ENCODE results near the gene RNU5D-1.

Gene RNU5D-1

GRCh38 chr1:44698138-44698537 is 32.8 kb downstream of the RNU5D-1 start:
- no peak for DNase-seq (ENCODE audit: low spot score)

GRCh38 chr1:44696789-44697345 is 34.1 kb downstream of the RNU5D-1 start:
- no peak for DNase-seq (ENCODE audit: low spot score)

DNA sequence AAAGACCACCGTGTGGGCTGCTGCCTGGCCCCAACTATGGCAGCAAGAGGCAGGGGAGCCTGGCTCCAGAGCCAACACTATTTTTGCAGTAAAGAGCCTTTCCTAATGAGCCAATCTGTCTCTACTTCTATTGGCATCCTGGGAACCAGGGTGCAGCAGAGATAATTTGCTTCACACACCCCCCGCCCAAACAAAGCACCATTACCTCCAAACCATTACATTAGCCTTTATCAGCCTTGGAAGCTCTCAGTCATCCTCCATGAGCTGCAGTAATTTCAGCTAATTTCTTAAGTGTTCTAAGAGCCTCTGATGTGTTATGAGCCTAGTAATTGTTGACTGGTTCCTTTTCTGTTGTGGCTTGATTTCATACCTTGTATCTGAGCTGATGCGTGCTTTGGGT is 34.9 kb downstream of the RNU5D-1 start:
- no peak for DNase-seq (ENCODE audit: low spot score)

DNA sequence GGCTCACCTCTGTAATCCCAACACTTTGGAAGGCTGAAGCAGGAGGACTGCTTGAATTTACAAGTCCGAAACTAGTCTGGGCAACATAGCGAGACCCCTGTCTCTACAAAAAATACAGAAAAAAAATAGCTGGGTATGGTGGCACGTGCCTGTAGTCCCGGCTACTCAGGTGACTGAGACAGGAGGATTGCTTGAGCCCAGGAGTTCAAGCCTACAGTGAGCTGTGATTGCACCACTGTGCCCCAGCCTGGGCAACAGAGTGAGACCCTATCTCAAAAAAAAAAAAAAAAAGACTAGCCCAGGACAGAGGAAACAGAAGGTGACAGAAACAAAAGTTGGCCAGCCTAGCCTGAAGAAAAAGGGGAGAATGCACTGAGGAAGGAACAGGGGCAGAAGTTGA is 35.3 kb downstream of the RNU5D-1 start:
- no peak for DNase-seq (ENCODE audit: low spot score)

DNA sequence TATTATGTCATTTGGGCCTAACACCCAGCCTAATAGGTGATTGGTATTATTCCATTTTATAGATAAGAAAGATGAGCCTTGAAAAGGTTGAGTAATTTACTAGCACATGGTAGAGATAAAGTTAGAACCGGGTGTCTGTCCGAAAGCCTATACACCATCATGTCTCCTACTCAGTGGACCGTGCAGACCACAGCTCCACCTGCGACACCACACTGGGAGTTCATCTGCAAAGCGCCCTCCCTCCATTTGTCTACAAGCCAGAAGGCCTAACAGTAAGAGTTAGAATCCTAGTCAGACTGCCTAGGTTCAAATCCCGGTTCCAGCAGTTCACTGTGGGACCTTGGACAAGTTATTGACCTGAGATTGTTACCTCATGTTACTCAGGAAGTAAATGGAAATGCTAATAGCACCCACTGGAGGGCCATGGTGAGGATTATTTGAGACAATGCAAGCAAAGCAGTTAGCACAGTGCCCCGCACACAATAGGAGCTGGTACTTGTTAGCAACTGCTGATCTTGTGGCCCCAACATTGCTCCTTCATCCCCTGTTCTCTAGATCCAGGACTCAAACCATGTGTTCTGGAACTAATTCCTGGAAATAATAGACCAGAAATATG is 36.0 kb downstream of the RNU5D-1 start:
- no peak for DNase-seq (ENCODE audit: low spot score)

DNA sequence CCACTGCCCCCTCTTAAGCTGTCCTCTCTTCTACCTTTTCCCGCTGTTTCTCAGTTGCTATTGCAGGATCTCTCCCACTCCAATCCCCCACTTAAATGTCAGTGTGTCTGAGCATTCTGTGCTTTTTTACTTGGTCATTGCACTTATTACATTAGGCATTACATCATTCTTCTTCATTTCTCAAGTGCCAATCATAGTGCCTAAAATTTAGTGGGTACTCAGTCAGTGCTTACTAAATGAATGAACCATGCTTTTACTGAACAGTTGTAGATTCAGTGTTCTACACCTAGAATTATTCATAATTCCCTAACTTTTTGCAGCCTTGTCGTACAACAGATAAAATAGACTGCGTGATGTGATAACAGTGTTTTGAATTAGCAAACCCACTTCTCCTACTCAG is 37.1 kb downstream of the RNU5D-1 start:
- DNase-seq (ENCODE audit: low spot score): no peak

DNA sequence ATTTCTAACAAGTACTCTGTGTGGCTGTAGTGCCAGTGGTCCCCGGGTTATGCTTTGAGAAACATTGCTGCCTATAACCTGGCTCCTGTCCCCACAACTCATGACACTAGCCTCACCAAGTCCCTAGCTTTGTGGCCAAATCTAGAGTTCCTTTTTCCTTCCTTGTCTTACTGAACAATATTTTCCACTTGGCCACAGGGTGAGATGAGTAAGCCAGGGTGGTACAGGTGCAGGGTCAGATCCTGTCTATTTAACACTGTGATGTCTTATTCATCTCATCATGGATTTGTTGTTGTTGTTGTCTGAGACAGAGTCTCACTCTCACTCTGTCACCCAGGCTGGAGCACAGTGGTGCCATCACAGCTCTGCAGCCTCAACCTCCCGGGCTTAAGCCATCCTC is 37.8 kb downstream of the RNU5D-1 start:
- no peak for DNase-seq (ENCODE audit: low spot score)

- DNase-seq (ENCODE audit: low spot score): no peak
These were observed 41.6 kb downstream of the RNU5D-1 start for GRCh38 chr1:44689447-44689765.

DNA sequence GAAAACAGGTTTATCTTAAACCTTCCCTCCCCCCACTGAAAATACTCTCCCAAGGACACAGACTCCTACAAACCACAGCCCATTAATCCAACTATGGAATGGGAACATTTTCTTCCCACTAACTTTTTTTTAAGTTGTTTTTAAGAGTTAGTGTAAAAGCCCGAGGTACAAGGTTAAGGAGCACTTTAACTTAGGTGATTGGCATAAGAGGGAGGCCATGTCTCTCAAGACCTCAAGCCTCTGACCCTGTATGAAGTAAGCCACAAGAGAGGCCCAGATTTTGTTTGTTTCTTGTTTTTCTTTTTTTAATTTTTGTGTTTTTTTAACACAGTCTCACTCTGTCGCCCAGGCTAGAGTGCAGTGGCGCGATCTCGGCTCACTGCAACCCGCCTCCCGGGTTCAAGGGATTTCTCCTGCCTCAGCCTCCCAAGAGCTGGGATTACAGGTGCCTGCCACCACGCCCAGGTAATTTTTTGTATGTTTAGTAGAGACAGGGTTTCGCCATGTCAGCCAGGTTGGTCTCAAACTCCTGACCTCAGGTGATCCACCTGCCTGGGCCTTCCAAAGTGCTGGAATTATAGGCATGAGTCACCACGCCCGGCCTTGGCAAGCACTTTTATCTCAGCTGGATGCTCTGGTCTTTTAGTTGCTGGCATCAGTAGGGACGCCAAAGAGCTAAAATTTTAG is 42.1 kb downstream of the RNU5D-1 start:
- no peak for DNase-seq (ENCODE audit: low spot score)

GRCh38 chr1:44685881-44686280 is 45.1 kb downstream of the RNU5D-1 start:
- no peak for DNase-seq (ENCODE audit: low spot score)

GRCh38 chr1:44685218-44685617 is 45.8 kb downstream of the RNU5D-1 start:
- no peak for DNase-seq (ENCODE audit: low spot score)

DNA sequence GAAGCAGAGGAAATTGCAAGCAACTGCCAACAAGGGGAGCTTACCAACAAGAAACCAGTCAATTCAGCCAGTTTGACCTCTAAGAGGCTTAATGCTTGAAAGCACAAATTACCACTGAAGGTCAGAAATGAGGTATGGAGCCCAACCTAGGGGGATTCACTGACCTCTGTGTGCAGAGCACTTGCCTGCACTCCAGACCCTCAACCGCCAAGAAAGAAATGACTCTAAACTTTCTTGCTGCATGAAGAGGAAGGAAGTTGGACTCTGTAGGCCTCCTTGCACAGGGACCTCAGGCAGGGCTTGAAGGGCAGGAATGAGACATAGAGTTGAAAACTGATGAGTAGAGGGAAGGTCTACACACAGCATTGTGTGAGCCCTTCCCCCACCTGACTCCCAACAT is 46.4 kb downstream of the RNU5D-1 start:
- DNase-seq (ENCODE audit: low spot score): no peak

DNA sequence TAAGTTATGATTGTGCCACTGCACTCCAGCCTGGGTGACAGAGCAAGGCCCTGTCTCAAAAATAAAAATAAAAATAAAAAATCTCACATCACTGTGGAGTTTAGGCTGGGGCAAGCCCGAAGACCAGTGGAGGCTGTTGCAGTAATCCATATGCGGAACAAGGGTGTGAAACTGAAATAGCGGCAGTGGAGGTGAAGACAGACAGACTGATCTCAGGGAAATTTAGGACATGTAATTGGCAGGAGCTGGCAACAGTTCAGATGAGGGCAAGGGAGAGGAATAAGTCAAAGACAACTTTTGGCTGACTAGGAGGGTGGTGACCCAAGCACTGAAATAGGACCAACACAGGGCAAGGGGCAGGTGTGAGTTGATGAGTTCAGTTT is 48.1 kb downstream of the RNU5D-1 start:
- no peak for DNase-seq (ENCODE audit: low spot score)

- peak; percentile 58 for DNase-seq (ENCODE audit: low spot score)
These were observed 48.8 kb downstream of the RNU5D-1 start for GRCh38 chr1:44681905-44682882.
